HEK293T (cell line): ENCODE results near the gene FAM114A2.

Experiments used
- ARNT ChIP-seq: fragments of 450-650 bp; IDR thresholded peaks from 2 replicates; pipeline ENCODE4 v1.6.1; 2017; ENCODE audit warnings: mild to moderate bottlenecking
- BHLHE40 ChIP-seq: fragments of 450-650 bp; IDR thresholded peaks from 2 replicates; pipeline ENCODE4 v1.6.1; 2016; ENCODE audit warnings: mild to moderate bottlenecking, moderate library complexity, borderline replicate concordance
- FOXA1 ChIP-seq: fragments of 450-650 bp; IDR thresholded peaks from 2 replicates; pipeline ENCODE4 v1.6.1; 2016; ENCODE audit warnings: mild to moderate bottlenecking
- FOXK2 ChIP-seq: fragments of 450-650 bp; IDR thresholded peaks from 2 replicates; pipeline ENCODE4 v1.6.1; 2016; ENCODE audit warnings: mild to moderate bottlenecking
- FOXM1 ChIP-seq: fragments of 450-650 bp; IDR thresholded peaks from 2 replicates; pipeline ENCODE4 v1.6.1; 2017; ENCODE audit warnings: mild to moderate bottlenecking, borderline replicate concordance
- HDGF ChIP-seq: fragments of 450-650 bp; IDR thresholded peaks from 2 replicates; pipeline ENCODE4 v1.6.1; 2017; ENCODE audit warnings: antibody characterized with exemption, borderline replicate concordance
- NFRKB ChIP-seq: fragments of 450-650 bp; IDR thresholded peaks from 2 replicates; pipeline ENCODE4 v1.6.1; 2016; ENCODE audit warnings: mild to moderate bottlenecking, moderate library complexity
- SP1 ChIP-seq: fragments of 450-650 bp; IDR thresholded peaks from 2 replicates; pipeline ENCODE4 v1.6.1; 2017
- SUZ12 ChIP-seq: fragments of 450-650 bp; IDR thresholded peaks from 2 replicates; pipeline ENCODE4 v1.6.1; 2016; ENCODE audit warnings: mild to moderate bottlenecking
- TARDBP ChIP-seq: fragments of 450-650 bp; IDR thresholded peaks from 2 replicates; pipeline ENCODE4 v1.6.1; 2016
- ZNF384 ChIP-seq: fragments of 450-650 bp; IDR thresholded peaks from 2 replicates; pipeline ENCODE4 v1.6.1; 2016

GRCh38 chr5:154065971-154066370, 27.3 kb upstream of the FAM114A2 start:
- TF ChIP-seq FOXK2, result no peak
- no peak for TF ChIP-seq FOXM1
- no peak for TF ChIP-seq SP1
- TF ChIP-seq HDGF, result no peak
- TF ChIP-seq SUZ12, result no peak
- no peak for TF ChIP-seq NFRKB
- TF ChIP-seq BHLHE40, result no peak
- no peak for TF ChIP-seq TARDBP
- TF ChIP-seq ZNF384, result no peak
- TF ChIP-seq ARNT, result no peak
- TF ChIP-seq FOXA1, result no peak
